ENCODE measurements around the gene POLD1.
"Not testable (repeated sequence)": the region's sequence is repeated elsewhere in the genome, so short reads cannot be mapped to it uniquely, and the experiment has no call there.

Gene POLD1

GRCh38 chr19:50383852-50384684, at the start of gene POLD1:
POLD1 (plus strand) TSS chr19:50384347; CDS start chr19:50398852, 14,505 bp downstream.
- peak; percentile 97 for DNase-seq (ENCODE audit: low read depth)

DNA sequence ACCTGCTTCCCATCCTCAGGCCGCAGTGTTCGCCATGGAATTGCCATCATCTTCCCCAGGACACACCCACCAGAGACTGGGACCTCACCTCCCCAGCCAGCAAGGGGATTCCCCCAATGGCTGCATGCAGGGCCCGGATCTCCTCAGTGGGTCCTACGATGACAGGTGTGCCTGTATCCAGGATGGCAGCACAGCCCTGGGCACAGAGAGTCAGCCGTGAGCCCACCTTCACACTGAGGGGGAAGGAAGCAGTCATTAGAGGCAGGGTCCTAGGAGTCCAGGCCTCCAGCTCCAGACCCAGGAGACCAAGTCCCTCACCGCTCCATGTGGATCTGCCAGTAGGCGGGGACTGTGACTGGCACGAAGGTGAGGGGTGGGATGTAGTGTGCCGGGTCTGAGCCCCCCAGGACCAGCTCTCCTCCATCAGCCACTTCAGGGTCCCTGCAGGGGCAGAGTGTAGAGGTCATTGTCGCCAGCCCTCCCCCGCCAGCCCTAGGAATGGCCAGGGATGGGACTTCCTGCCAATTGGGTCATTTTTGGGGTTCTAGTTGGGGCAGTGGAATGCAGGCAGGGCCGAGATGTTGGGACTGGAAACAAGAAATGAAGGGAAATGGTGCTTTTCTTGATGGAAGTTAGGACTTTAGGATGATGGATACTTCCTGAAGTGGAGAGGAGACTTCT, 49.3 kb upstream of the POLD1 start:
- no peak for DNase-seq (ENCODE audit: low read depth)

GRCh38 chr19:50337031-50337430, 47.1 kb upstream of the POLD1 start:
- not testable (repeated sequence) for DNase-seq (ENCODE audit: low read depth)

DNA sequence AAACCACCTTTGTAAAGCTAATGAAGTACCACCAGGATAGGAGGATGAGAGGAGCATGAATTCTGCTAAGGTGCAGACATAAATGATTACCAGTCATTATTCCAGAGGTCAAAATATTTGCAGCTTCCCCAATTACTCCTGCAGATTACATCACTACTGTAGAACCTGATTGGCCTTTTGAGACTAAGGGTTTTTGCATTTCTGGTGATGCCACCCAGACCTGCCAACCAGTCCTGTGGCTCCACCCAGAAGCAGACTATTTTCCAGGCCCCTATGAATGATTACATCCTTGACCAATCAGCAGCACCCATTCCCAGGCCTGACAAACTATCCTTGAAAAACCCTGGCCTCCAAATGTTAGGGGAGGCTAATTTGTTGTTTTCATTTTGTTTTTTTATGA, 43.8 kb upstream of the POLD1 start:
- DNase-seq (ENCODE audit: low read depth): no peak

DNA sequence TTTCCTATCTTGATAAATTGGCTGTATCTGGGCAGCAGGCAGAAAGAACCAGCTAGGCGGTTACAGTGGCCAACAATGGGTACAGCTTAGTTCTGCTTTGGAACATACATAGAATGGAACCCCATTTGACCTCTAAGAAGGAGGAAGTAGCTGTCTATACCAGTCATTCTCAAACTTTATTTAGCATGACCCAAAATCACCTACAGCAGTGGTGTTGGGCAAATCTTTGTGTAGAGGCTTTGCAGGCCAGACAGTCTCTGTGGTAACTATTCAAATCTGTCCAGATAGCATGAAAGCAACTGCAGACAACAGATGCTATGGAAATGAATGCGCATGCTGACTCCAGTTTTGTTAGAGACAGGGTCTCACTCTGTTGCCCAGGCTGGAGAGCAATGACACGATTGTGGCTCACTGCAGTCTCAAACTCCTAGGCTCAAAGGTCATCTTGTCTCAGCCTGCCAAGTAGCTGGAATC, 43.0 kb upstream of the POLD1 start:
- DNase-seq (ENCODE audit: low read depth): no peak

DNA sequence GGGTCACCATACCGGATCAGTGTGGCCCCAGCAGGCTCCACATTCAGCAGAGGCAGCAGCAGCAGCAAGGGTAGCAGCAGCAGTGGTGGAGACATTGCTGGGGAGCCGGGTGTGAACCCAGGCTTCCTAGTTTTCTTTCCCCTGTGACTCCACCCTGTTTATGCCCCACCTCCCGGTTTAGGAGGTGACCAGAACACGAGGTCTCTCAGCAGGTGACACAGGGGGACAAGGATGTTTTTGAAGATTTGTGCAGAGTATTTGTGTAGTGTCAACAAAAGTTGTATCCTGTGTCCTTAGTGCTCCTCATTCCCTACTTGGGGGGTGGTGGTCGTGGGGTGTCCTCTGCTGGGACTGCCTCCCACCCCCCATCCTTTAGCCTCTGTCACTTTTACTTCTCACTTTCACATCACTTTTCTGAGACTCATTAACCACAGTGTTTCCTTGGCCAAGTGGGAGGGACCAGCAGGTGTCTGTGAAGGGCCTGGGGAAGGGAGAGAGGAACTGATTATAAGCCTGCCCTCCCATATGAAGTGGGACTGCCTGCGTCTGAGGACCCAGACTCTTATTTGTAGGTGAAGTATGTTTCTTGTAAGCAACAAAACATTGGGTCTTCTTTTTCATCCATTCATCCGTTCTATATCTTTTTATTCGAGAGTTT, 39.4 kb upstream of the POLD1 start:
- DNase-seq (ENCODE audit: low read depth): no peak

DNA sequence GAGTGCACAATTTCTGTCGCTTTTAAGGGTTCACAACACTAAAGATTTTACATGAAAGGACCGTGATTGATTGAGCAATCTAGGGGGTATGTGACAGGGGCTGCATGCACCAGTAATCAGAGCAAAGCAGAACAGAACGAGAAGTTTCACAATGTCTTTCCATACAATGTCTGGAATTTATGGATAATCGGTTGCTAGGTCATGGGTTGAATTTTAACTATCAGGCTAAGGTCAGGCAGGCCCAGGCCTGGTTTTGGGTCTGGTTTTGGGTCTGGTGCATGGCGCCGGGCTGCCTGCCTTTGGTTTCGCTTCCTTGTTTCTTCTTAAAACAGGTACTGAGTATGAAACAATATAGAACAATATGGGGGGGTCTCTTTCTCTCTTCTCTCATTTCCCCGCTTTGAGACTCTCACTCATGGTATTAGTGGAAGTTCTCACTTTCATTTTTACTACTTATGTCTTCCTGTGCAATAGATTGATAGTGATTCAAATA, 37.0 kb upstream of the POLD1 start:
- DNase-seq (ENCODE audit: low read depth): not testable (repeated sequence)

DNA sequence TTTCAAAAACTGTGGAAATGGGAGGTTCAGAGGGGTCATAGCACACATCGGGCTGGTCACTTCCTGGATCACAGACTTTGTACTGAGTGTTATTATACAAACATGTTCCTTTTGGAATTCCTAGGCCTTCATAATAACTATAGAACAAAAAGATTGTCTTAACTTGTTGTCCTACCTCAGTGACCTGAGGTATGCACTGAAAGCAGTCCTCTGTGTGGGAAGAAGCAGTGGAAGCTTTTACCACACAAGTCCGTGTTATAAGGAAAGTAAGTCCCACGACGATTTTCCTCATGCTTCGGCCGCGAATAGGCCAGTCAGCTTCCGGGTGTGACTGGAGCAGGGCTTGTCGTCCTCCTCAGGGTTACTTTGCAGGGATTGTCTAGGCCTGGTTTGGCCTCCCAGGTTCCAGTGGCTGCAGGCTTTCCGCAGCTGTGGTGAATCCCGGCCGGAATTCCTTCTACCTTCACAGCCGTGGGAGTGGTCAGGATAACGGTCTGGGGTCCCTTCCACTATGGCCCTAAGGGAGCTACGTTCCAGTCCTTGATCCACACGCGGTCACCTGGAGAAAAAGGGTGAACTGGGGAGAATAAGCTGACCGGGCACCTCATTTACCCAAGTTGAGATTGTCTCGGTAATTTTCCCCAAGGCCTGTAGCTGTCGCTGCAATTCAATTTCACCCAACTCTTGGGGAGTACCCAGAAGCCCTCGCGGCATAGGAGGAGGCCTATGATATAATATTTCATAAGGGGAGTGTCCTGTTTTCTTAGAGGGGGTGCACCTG, 34.7 kb upstream of the POLD1 start:
- DNase-seq (ENCODE audit: low read depth): no peak

DNA sequence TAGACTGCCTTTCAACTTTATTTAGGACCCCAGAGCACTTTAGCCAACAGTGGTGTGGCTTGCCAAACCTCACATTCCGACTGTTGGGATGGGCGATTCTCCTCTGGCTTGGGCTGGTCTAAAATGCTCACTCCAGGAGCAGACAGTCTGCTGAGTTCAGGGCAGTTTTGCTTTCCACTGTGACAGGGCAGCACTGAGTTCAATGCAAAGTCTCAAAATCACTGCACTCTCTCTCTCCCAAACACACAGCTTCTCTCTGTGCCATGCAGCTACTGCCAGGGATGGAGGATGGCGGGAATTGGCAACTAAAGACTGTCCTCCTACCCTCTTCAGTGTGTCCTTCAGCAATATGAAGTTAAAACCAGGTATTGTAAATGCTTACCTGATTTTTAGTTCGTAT, 31.9 kb upstream of the POLD1 start:
- DNase-seq (ENCODE audit: low read depth): no peak

DNA sequence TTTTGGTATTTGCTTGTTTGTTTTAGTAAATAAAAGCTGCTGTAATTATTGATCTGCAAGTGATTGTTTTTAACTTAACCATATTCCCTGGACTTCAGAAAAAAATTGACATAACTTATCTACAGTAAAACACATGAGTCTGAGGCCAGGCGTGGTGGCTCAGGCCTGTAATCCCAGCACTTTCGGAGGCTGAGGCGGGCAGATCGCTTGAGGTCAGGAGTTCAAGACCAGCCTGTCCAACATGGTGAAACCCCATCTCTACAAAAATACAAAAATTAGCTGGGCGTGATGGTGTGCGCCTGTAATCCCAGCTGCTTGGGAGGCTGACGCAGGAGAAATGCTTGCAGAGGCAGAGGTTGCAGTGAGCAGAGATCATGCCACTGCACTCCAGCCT, 30.7 kb upstream of the POLD1 start:
- not testable (repeated sequence) for DNase-seq (ENCODE audit: low read depth)

DNA sequence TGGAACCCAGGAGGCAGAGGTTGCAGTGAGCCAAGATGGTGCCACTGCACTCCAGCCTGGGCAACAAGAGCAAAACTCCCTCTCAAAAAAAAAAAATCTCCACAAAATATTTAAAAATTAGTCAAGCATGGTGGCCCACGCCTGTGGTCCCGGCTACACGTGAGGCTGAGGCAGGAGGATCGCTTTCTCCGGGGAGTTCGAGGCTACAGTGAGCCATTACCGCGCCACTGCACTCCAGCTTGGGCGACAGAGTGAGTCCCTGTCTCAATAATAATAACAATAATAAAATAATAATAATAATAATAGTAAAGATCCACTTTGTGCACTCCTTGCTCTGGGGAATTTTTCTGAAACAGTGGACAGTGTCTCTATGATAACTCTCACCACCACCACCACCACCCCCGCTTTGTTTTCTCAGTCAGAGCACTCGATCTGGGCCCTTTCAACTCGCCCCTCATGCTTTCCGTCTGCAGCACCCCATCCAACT, 27.4 kb upstream of the POLD1 start:
- DNase-seq (ENCODE audit: low read depth): no peak

GRCh38 chr19:50357178-50358100, 26.7 kb upstream of the POLD1 start:
- DNase-seq (ENCODE audit: low read depth): peak; percentile 53

DNA sequence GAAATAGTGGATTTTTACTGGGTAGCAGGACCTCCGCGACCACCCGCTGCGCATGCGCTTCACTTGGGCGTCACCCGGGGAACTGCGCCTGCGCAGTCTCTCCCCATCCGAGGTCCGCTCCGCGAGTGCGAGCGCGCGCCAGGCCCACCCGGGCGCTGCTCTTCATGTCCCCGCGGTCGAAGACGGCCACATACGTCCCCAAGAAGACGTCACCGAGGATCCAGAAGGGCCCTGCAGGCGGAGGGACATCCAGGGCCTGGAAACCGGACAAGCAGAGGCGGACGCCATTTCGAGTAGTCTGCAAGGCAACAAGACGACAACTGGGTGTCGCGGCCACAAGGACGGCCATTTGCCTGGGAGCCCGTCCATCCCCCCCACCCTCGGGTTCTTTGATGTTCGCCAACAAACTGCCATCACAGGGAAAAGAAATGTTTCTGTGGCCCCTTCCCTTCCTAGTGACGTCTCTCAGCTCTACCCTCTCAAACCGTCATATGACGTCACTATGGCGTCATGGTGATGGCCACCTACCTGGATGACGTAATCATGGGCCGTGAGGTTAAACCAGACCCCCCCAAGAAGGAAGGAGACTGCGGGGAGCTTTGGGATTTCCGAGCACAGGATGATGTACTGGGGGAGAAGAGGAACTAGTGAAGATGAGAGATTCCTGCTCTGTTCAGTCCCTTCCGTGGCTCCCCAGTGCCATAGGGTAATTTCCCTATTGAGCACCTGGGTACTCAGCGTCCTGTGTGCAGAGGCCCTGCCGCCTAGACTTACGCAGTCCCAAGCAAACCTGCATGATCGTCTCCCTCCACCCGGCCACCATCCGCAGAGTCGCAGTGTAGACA, 25.4 kb upstream of the POLD1 start:
- no peak for DNase-seq (ENCODE audit: low read depth)

DNA sequence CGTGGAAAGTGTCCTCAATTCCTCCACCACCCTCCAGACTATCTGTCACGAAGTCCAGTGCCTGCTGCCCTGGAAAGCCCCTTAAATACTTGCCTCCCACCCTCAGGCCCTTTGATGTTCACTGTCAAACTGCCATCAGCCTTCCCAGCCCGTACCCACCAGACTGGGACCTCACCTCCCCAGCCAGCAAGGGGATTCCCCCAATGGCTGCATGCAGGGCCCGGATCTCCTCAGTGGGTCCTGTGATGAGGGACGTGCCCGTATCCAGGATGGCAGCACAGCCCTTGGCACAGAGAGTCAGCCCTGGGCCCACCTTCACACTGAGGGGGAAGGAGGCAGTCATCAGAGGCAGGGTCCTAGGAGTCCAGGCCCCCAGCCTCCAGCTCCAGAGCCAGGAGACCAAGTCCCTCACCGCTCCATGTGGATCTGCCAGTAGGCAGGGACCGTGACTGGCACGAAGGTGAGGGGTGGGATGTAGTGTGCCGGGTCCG, 24.8 kb upstream of the POLD1 start:
- no peak for DNase-seq (ENCODE audit: low read depth)

DNA sequence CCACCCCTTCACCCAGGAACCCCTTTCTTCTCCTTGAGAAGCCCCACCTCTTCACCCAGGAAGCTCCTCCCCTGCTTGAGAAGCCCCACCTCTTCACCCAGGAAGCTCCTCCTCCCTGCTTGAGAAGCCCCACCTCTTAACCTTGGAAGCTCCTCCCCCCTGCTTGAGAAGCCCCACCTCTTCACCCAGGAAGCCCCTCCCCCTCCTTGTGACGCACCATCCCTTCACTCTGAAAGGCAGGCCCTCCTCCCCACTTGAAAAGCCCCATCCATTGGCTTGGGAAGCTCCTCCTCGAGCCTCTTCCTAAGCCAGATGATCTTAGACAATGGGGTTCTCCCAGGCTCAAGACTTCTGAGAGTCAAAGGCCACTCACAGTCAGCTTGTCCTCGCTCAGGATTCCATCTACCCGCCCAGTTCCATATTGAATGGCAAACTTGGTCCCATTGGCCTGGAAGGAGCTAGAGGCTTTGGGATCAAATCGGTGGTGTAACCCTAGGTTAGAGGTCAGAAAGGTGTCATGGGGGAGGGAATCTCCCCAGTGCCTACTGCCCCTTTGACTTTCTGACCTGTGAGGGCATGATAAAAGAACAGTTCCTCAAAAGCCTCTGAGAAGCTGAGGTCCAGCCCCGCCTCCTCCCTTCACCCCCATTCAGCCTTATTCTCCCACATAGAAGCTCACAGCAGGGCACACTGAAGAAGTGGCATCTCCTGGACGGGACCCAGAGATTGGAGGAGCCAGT, 22.7 kb upstream of the POLD1 start:
- no peak for DNase-seq (ENCODE audit: low read depth)

DNA sequence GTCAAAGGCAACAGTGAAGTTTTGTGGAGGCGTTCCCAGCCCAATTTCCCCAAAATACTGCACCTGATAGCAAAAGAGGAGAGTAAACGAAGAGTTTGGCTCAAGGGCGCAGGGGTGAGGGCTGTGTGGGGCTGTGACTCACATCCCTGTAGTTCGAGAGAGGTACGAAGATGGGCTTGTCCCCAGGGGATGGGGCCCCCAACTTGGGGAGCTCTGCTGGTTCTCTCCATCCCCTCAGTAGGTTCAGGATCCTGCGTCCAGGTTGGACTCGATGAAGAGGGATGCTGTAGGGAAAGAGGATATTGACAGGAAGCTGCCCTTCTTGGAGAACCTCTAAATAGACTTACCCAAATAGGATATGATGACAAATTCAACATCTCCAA, 22.1 kb upstream of the POLD1 start:
- DNase-seq (ENCODE audit: low read depth): no peak

- no peak for DNase-seq (ENCODE audit: low read depth)
Measured at GRCh38 chr19:50362656-50363424, 21.3 kb upstream of the POLD1 start.
